Fibroblast of skin of back (primary cell): Measurements from ENCODE around the gene MED29. TPM values are rescaled to one million over a fixed set of nuclear protein-coding genes. Genes with fewer than 3 reads are reported as not detected.

Experiments
- DNase-seq: peaks from one replicate; pipeline ENCODE4 v3.0.0-alpha.2; 2013
- polyA plus RNA-seq, 2 experiments: library from polyadenylated mRNA; unstranded; fragments of 120-200 nt; gene quantifications; one replicate each; pipeline ENCODE4 v1.2.1, GENCODE V29; 2013; ENCODE audit not compliant: insufficient read length in 2 of 2

MED29 gene, protein sequence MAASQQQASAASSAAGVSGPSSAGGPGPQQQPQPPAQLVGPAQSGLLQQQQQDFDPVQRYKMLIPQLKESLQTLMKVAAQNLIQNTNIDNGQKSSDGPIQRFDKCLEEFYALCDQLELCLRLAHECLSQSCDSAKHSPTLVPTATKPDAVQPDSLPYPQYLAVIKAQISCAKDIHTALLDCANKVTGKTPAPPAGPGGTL
- polyA plus RNA-seq (2013, experiment 1 of 2; ENCODE audit: insufficient read length) = 23.1 TPM
- polyA plus RNA-seq (2013, experiment 2 of 2; ENCODE audit: insufficient read length) = 23.0 TPM

DNA sequence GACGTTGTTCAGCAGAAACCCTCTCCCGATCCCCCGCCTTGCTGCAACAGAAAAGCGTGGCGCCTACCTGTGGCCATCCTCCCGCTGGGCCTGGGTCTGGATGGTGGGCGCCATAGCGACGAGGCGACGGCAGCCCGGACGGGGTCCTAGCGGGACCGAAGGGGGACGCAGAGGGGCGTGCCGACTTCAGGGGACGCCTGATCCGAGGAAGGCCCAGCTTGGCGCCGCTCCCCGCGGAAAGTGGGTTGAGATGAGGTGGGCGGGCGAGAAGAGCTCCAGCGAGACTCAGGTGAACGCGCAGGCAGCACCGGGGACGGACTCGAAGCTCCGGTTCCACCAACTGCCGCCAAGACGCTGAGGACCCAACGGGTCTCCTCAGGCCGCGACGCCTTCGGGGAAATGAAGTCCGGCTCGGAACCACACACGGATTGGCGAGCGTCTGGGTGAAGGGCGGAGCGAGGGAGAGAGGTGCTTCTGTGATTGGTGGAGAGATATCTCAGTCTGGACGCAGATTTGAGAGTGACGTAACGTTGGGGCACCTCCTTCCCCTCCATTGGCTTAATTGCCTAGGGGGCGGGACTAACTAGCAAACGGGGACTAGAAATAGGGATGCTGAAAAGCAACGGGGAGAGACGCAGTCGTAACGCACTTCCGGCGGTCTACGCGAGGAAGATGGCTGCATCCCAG, at the start of gene MED29, which contains the start of gene PAF1:
TSS of gene MED29 (plus strand) at position 628 of the 687 bp plus-strand sequence. CDS start at position 673, 45 bp downstream.
TSS of gene PAF1 (minus strand) at position 356 of the 687 bp plus-strand sequence. CDS start at position 114, 242 bp downstream.
- peak; percentile 99 for DNase-seq

DNA sequence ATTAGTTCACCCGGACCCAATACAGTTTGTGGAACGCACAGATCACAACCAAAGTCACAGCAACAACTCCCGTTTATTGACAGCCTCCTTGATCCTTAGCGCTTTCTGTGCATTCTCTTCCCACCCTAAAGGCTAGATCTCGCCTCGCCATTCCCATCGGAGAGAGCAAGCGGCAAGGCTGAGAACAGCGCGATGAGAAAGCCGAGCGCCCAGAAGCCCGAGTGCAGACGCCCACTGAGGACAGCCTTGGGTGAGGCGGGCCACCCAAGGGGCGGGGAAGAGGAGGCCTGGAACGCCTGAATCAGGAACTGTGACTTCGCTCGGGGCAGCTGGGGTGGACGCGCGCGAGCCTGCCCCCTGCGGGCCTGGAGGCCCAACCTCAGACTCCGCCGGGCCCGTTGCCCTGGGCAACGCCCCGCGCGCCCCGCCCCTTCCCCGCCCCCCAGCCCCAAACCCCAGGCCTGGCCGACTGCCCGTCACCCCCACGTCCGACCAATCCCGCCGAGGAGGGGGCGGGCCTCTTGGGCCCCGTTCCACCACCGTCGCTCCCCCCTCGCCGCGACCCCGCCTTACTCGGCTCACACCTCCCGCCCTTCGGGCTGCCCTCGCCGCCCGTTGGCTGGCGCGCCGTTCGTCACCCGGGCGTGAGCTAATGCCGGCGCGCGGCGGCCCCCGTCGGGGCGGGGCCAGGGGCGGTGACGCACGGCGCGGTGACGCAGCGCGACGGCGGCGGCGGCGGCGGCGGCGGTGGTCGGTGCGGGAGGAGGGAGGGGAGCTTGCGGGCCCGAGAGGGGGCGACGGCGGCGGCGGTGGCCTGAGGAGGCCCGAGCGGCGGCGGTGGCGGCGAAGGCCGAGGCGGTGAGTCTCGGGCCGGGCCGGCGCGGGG, 49.2 kb upstream of the MED29 start, which contains the start of gene SAMD4B:
TSS of gene SAMD4B (plus strand) at position 703 of the 886 bp plus-strand sequence. CDS start 14,473 bp downstream, outside the sequence.
- peak; percentile 97 for DNase-seq

DNA sequence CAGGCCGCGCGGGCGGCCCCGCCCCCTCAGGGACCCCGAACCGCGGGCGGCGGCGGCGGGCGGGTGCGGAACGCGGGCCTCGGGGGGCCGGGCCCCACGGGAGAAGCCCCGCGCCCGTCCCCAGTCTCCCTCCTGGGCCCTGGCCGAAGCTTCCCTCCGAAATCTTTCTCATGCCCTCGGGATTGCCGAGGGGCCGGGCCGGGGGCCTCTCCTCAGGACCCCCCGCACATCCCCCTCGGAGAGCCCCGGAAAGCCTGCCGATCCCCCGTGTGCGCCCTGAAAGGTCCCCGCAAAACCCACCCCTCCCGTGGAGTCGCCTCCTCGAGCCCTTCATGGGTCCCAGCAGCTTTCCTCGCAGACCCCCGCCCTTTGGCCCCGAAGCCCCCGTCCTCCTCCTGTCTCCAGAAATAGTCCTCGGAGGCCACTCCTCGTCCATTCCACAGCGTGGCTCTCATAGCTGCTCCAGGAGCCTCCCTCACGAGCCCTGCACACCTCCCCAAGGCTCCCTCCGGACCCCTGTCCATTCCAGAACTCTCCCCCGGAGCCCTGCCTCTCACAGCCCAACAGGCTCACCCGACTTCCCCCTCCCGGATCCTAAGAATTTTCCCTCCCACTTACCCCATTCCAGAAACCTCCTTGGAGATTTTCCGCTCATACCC, 48.4 kb upstream of the MED29 start:
- no peak for DNase-seq

DNA sequence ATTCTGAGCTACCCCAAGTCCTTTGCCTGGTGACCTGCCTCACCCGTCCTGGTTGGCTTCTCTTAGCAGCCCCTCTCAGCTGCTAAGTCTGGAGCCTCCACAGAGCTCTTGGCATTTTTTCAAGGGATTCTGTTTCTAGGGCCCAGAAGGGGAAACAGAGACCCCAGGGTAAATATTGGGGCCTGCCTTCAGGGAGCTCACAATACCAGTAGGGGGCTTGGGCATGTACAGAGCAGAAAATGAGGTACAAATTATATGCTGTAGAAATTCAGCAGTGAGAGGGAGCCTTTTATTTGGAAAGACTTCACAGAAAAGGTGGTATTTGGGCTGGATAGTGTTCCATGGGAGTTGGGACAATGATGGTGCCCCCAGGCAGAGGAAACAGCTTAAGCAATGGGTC, 45.2 kb upstream of the MED29 start:
- no peak for DNase-seq

DNA sequence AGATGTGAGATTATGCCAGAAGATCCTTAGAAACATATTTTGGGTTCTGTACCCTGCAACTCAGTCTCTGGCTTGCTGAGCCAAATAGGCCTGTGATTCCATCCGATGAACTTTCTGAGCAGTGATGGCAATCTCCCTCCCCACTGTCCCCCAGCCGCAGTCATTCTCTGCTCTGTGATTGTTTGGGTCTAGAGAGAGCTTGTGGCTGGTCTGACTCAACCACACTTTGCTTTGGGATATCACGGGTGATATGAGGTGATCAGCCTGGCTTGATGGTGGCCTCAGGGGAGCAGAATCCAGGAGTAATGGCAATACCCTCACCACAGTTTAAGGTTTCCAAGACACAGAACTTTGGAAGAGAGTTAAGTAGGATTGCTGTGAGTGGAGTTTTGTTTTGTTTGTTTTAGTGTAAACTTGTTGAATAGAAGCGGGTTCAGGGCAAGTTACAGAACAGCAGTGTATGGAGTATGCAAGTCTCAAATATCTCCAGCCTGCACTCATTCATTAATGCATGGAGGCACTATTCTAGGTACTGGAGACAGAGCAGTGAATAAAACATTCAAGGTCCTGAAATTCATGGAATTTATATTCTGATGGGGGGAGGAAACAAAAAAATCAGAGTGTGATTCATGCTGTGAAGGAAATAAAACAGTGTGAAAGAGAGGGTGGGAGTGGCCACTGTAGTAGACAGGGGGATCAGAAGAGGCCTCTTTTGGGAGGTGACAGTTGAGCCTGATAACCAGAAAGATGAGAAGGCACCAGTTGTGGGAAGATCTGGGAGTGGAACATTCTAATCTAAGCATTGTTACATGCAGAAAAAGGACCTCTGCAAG, 43.6 kb upstream of the MED29 start:
- DNase-seq = peak; percentile 46

DNA sequence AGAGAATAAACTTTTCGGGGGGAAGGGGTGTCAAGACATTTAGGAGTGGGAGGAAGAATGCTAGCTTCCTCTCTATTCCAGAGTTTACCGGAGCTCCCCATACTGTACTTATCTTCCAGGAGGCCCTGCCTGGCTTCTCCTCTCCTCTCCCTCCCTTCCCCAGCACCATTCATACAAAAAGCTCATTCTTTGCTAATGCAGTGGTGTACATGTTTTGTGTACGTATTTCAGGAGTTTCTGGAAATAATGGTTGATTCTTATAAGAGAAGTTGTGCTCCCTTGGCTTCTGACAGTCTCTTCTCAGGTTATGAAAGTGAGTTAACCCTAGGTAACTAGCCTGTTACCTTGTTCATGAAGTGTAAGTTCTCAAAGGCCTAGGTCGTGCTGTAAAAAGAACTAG, 41.9 kb upstream of the MED29 start:
- no peak for DNase-seq

DNA sequence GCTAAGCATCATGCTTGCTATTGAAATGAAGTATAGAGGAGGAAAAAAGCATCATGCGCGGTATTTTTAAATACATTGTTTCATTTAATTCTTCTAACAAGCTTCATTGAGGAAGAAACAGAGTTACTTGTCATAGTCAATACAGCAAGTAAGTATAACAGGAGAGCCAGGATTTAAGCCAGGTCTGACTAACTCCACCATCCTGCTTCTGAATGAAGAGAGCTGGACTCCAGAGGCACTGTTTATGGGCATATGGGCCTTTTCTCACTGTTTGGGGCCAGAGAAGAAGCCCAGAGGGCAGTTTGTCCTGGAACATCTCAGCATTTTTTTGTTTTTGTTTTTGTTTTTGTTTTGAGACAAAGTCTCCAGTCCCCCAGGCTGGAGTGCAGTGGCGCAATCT, 41.0 kb upstream of the MED29 start:
- no peak for DNase-seq

DNA sequence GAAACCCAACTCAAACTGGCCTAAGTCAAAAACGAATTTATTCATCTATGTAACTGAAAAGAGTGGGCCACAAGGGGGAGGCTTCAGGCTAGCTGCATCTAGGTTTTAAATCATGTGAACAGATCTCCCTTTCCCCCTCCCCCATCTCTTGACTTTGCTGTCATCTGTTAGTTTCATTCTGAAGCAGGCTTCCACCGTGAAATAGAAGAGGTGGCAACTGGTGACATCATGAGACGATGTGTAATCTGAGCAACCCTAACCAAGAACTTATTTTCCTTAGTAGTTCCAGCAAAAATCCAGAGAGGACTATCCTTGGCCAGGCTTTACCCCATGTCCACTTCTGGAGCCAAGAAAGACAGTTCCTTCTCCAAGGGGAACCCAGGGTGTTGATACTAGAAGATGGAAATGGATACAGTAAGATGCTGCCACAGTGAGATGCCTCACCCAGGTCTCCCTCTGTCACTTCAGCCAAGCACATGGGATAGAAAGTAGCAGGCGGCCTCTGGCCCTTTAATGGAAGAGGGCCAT, 39.6 kb upstream of the MED29 start:
- DNase-seq = peak; percentile 13

DNA sequence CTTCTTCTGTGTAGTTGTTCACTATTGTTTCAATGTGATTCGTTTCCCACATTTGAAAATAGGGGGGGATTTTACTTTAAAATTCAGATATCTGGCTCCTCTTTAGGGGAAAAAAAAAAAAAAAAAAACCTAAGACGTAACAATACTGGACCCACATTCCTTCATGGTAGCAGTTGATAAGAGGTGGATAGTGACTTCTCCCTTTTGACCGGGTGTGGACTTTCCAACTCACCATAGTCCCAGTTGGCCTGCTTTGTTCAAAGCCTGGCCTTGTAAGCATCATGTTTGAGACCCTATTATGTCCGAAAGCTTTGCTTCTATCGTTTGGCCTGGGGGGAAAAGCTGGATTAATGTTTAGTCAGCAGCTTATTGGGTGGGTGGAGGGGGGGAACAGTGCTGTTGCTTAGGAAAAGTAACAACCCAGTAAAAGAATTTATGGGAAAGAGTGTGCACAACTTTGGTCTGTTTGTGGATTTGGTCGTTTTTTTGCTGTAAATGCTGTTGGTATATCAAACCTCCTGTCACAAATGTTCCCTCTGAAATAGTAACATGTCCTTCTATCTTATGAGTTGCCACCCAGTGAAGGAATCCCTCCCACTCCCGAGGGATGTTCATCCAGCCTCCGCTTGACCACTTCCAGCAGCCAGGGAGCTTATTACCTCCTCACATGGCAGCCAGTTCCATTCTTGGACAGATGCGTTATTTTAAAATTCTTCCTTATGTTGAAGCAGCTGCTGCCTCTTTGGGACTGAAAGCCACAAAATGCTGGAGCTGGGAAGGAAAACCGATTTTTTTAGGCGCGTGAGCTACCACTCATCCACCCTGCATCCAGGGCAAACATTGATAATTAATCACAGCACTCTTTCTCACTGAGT, 38.6 kb upstream of the MED29 start:
- peak; percentile 24 for DNase-seq

DNA sequence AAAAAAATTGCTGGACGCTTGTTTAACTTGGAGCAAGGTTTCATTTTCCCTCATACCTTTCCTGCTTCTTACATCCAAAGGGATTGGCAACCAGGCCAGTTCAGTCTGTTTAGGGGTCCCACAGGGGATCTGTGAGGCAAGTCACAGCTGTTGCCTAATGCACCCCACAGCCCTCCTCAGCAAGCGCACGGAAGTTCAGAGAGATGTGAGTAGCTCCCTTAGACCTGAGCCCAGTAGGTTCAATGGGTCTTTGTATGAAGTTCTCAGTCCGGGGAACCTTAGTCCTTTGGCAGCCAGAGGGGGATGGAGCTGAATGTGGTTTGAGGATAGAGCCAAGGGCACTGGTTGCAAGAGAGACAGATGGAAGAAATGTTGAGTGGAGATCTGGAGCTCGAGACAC, 35.9 kb upstream of the MED29 start:
- no peak for DNase-seq

DNA sequence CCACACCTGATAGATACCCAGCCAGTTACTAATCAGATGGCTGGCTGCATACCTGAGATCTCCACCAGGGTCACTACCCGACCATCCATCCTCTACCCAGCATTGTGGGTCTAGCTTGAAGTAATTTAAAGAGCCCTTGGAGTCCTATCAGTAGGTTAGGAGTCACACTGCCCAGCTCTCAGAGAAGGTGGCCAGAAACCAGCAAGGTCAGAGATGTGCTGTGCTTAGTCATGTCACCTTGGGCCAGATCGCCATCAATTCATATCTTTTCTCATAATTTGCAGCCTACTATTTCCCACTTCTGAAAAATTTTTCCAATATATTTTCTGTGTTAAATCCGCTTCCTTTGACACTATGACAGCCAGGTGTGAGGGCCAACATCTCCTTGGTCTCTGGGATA, 35.1 kb upstream of the MED29 start:
- DNase-seq = no peak

DNA sequence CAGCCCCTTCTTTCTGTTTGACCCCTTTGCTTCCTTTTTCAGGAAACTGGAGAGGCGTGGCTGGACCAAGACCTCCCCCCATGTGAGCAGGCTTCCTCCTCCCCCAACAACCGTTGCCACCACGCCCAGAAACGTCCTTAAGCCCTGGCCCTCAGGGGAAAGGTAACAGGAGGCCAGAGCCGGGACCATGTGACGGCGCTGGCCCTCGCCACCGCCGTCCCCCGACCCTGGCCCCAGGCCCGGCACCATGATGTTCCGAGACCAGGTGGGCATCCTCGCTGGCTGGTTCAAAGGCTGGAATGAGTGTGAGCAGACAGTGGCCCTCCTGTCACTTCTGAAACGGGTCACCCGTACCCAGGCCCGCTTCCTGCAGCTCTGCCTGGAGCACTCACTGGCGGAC, 34.5 kb upstream of the MED29 start:
- no peak for DNase-seq

DNA sequence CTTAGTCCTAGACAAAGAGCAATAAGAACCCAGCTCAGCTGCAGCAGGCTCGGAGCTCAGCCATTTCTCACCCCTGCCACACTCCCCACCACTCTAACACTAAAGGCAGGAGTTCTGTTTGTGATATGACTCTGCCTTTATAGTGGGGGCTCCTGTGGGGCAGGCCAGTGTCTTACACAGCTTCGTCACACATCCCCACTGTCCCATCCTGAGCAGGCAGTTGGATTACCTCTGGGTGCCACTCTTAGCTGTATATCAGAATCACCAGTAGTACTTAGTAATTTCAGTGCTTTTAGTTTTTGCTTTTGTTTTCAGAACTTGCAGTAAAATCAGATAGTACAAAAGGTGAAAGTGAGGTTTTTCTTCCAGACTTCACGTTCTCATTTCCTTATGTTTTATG, 32.2 kb upstream of the MED29 start:
- no peak for DNase-seq

DNA sequence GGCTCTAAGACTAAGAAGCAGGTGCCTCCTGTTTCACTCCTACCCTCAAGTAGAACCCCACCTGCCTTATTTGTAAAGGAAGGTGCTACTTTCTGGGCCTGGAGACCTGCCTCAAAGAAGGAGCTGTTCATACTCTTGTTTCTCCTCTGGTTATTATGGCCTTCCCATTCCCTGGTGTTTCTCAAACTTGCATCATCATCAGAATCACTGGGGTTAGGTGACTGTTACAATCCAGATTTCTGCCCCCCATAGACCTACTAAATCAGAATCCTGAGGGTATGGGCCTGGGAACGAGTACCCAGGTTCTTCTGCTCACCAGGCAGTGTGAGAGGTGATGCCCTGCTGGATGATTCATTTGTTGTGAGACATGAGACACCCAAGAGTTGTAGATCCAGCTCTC, 30.6 kb upstream of the MED29 start:
- DNase-seq = no peak

DNA sequence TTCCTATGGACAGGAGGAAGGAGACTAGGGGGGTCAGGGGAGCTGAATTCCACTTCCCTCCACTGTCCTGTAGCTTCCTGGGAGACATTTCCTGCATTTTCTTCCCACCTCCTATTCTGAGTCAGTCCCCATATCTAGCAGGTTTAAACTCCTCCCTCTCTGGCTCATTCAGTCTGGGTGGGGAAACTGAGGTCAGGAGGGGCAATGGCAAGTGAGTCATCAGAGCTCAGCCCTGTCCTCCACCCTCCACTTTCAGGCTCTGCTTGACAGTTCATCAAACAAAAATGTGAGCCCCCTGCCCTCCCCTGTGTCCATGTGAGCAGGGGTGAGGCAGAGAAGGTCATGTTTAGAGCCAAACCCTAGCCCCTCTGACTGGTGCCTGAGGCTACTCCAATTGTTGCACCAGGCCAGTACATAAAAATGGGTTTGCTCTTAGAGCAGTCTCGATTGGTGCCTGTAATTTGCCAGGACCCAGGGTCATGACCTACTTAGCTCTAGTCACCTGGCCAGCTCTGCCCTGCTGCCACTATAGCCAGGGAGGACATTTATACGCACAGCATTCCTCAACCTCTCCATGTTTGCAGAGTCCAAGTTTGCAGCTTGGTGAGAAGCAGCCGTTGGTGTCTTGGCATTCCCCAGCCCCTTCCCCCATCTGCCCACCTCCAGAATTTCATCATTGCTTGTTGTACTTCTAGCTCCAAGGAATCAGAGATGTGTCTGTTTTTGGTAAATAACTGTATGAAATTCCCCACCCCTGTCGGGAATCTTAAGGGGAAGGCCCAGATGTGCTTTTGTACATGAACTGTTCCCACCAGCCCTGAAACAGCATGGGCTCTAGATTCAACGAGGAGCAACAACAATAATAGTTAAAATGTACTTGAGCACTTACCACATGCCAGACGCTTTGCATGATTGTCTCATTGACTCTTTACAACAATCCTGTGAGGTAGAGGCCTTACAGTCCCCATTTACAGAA, 28.2 kb upstream of the MED29 start:
- DNase-seq = peak; percentile 74

DNA sequence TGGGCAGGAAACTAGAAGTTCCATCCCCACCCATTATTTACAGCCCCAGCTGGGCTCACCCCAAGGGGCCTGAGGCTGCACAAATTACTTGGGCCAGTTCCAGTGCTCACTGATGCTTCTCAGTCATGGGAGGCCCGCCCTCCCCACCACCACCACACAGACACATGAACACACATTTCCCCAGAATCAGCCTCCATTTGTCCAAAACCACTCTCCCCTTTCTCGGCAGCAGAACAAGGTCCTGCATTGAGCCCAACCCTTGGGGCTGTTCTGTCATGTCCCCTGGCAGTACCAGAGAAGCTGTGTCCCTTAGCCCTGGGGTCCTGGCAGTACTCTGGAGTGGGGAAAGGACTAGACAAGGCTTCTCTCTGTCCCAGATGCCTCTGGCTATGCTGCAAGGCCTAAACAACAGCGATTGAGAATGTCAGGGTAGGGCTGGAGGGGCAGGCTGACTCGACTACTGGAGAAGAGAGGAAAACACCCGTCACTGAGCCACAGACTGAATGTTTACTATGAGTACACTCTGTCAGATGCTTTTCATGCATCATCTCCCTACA, 27.2 kb upstream of the MED29 start:
- DNase-seq = peak; percentile 12

DNA sequence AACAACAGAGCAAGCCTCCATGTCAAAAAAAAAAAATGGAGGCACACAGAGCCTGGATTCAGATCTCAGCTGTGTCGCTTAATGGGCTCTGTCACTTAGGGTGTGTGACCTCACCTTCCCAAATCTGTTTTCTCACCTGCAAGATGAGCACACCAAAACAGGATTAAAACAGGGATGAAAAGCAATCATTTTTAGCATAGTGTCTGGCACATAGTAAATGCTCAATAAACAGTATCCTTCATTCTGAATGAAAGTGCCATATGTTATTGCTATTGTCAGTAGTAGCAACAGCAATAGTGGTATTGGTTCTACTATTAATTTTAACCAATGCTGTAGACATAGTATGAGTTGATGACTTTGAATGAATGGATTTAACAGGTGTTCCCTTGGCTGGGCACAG, 25.6 kb upstream of the MED29 start:
- DNase-seq = no peak

DNA sequence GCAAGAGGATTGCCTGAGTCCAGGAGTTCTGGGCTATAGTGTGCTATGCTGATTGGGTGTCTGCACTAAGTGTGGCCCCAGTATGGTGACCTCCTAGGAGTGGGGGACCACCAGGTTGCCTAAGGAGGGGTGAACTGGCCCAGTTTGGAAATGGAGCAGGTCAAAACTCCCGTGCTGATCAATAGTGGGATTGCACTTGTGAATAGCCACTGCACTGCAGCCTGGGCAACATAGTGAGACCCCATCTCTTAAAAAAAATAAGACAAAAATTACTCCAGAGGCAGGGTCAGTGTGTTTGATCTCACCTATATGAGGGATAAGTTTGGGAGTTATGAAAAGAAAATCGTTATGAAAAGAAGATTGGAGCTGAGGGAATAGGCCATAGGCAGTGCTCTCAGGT, 22.0 kb upstream of the MED29 start:
- DNase-seq = no peak

DNA sequence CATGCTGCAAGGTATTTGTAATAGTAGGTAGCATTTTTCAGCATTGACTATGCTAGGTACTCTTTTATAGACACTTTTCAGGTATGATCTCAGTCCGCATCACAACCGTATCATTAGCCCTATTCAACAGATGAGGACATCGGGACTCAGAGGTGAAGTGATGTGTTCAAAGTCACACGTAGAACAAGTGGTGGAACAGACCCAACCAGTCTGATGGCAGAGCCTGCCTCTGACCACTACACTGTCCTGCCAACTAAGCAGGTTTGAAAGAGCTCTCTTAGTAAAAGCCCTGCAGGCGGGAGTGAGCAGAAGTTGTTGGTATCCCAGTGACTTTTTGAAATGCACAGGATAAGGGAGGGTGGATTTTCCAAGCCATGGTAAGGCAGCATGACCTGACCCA, 20.4 kb upstream of the MED29 start:
- DNase-seq = no peak
